ENCODE results near the gene EFHC2.

EFHC2 gene

DNA sequence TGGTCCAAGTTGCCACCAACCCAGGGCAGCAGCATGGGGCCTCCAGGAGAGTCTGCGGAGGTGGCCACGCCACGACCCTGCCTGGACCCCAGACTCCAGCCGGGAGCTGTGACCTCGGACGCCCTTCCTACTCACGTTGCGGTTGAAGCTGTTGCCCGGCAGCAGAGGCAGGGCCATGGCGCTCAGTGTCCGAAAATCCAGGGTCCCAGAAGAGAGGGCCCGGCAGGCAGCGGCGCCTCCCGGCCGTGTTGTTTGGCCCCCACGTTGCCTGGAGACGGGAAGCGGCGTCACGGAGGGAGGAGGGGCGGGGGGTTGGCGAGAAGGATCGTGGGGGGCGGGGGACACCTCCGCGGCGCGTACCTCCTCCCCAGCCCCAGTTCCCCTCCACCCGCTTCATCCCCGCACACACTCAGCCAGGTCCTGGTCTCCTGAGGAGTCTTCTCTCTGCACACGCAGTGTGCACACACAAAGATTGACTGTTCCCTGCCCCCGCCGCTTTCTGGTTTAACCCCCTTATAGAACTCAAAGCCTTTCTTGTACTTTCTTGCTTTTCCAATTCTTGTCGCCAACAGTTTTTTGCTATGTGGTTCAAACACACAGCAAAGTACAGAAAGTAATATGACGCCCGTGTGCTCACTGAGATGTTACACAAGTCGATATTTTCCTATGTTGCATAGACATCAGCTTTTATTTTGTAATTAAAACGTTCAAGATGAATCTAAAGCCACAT lies at the start of gene EFHC2:
TSS of gene EFHC2 (minus strand) at position 261 of the 730 bp plus-strand sequence. CDS start at position 177, 84 bp downstream.
- peak; percentile 39 for DNase-seq (ENCODE audit: low read depth)

DNA sequence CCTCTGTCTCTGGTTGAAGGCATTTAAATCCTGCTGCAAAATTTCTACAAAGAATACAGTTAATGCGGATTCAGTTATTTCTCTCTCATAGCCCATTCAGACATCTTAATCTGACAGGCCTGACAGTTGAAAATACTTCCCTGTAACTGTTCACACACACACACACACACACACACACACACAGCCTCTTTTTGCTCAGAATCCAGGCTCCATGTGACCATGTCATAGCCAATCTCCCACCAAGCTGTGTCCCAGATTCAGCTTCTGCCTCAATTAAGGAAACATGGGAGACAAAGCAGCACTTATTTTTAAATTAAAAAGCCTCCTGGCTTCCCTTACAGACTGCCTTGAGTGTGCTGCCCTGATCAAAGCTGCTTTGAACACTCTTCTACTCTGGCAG lies 49.3 kb upstream of the EFHC2 start:
- no peak for DNase-seq (ENCODE audit: low read depth)

- no peak for DNase-seq (ENCODE audit: low read depth)
Observed at GRCh38 chrX:44384688-44385338, 41.3 kb upstream of the EFHC2 start.

DNA sequence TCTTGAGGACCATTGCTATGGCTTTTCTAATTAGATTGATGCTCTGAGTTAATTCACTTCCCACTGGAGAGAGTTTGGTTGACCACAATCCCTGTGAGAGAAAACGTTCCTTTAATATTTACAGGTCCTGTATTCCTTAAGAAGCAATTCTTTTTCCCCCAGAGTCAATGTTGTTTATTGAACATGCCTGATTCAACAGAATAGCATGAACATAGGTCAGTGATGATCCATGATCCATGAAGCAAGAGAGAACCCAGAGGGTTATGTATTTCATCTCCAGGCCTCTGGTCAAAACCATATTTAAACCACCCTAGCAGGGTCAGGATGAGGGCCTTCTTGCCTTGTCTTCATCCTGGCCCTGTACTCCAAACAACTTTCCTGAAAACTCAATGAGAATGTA lies 39.4 kb upstream of the EFHC2 start:
- no peak for DNase-seq (ENCODE audit: low read depth)

DNA sequence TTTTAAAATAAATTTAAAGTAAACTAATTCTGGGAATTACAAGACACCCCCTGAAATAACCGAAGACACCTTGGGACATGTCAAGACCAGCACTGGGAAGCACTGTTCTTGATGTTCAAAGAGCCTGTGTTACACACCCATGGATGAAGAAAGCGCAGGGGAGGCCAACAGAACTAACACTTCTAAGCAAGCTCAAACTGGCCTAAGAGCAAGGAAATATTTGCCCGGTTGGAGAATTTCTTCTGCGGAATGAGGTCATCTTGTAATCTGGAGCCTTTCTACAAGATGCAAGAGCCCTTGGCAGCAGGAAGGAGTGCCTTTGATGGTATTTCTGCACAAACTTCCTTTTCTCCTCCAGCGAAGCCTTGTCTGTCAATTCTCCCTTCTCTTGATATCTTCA lies 9.3 kb upstream of the EFHC2 start:
- DNase-seq (ENCODE audit: low read depth) = no peak

DNA sequence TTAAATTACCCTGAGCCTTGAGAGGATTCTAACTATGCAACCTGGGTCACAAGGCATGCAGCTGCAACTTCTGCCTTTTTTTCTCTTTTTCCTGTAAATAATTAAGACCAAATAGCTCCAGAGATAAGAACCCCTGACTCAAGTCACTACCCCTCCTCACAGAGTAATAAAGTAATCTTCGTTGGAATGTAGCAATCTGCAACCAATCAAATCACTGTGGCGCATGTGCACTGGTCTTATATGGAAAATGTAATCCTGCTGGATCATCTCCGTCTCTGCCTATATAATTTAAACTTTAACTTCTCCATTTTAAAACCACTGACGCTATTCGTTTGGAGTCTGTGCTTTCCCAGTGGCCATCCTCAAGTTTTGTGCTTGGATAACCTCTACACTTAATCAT lies 6.1 kb upstream of the EFHC2 start:
- DNase-seq (ENCODE audit: low read depth) = no peak

- no peak for DNase-seq (ENCODE audit: low read depth)
Observed at GRCh38 chrX:44344687-44345086, 1.2 kb upstream of the EFHC2 start.

DNA sequence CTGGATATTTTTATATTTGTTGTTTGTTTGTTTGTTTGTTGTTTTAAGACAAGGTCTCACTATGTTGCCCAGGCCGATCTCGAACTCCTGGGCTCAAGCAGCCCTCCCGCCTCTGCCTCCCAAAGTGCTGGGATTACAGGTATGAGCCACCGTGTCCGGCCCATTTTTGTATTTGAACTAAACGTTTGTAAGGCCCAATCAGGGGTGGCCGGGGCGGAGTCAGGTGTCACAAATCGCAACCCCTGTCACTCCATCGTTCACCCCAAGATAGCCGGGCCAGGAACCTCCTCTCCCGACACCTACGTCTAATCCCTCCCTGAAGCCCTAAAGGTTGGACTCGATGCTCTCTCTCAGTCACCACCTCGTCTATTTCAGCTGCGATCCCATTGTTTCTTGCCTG lies 722 bp upstream of the EFHC2 start:
- DNase-seq (ENCODE audit: low read depth) = peak; percentile 46

- DNase-seq (ENCODE audit: low read depth) = no peak
Observed at GRCh38 chrX:44342866-44343265, 606 bp downstream of the EFHC2 start.

DNA sequence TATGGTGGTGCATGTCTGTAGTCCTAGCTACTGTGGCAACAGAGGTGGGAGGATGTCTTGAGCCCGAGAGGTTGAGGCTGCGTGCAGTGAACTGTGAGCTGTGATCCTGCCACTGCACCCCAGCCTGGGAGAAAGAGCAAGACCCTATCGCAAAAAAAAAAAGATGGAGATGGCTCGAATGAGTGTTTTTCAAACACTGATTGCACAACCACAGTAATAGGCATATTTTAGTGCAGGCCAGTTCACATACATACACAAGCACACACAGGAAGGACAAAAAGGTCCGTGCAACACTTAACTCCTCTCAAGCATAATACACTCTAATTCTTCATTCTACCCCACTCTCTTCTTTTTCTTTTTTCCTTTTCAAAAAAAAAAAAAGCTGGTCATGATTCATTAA lies 5.1 kb downstream of the EFHC2 start:
- DNase-seq (ENCODE audit: low read depth) = no peak

GRCh38 chrX:44332437-44332836 lies 11.0 kb downstream of the EFHC2 start:
- DNase-seq (ENCODE audit: low read depth) = no peak

DNA sequence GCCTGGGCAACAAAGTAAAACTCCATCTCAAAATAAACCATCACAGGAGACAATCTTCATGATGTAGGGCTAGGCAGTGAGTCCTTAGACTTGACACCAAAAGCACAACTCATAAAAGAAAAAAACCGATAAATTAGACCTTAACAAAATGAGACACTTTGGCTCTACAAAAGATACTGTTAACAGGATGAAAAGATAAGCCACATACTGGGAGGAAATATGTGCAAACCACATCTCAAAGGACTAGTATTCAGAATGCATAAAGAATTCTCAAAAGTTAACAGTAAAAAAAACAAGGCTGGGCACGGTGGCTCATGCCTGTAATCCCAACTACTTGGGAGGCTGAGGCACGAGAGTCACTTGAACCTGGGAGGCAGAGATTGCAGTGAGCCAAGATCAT lies 13.2 kb downstream of the EFHC2 start:
- DNase-seq (ENCODE audit: low read depth) = no peak

DNA sequence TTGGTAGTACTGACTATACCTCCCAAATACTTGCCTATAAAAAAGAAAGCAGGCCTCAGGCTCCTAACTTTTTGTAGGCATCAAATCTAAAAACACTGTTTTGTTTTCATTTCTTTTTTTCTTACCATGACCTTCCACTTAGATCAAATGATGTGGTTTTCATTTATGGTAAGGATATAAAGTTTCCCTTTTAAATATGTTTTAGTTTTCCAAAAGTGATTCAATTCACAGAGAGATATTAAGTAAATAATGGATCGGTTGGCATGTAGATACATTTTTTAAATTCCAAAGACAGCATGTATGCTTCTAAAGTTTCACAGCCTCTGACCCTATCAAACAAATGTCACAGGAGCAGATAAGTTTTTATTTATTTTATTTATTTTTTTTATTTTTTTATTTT lies 23.9 kb downstream of the EFHC2 start:
- DNase-seq (ENCODE audit: low read depth) = no peak

GRCh38 chrX:44317181-44317580 lies 26.3 kb downstream of the EFHC2 start:
- no peak for DNase-seq (ENCODE audit: low read depth)

DNA sequence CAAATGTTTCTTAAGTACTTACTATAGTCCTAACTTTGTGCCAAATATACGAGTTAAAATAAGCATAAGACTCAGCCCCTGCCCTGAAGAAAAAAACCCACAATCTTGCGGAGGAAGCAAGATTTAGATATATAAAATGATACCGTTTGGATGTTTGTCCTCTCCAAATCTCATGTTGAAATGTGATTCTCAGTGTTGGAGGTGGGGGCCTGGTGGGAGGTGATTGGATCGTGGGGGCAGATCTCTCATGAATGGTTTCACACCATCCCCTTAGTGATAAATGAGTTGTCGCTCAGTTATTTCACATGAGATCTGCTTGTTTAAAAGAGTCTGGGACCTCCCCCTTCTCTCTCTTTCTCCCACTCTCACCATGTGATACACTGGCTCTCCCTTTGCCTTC lies 28.7 kb downstream of the EFHC2 start:
- no peak for DNase-seq (ENCODE audit: low read depth)

- no peak for DNase-seq (ENCODE audit: low read depth)
Observed at GRCh38 chrX:44314259-44314734, 29.2 kb downstream of the EFHC2 start.

- no peak for DNase-seq (ENCODE audit: low read depth)
Observed at GRCh38 chrX:44312421-44312820, 31.1 kb downstream of the EFHC2 start.

GRCh38 chrX:44310227-44310626 lies 33.2 kb downstream of the EFHC2 start:
- DNase-seq (ENCODE audit: low read depth) = no peak

DNA sequence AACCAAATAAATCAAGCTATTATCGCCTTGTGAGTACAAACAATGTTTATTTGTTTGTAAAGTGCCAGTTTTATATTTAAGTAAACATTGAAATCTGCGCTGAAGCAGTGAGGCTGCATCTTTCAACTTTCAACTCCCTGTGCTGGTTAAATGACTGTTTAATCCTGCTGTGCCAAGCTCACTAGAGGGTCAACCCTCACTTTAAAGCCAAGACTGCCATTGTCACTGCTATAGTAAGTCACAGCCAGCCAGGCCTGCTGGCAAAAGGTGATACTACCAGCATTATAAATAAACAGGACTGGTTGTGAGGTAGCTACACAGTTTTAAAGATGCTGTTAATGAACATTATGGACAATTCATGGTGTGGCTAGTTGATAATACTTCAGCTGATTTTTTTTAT lies 34.6 kb downstream of the EFHC2 start:
- DNase-seq (ENCODE audit: low read depth) = no peak

DNA sequence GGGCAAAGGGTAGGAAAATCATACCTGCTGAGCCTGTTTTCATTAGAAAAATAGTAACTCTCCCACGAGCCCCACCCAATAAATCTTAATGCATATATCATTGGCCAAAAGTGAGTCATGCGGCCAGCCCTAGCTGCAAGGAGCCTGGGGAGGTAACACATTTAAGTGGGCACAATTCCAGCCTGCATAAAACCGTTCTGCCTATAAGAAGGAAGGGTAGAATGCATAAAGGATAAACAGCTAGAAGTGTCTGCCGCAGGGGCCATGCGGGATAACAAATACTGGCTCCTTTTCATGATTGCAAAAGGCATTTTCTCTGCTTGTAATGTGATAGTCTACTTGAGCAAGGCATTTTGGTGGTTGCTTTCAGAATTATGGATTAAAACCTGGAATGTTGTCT lies 37.1 kb downstream of the EFHC2 start:
- DNase-seq (ENCODE audit: low read depth) = no peak

GRCh38 chrX:44305921-44306320 lies 37.6 kb downstream of the EFHC2 start:
- no peak for DNase-seq (ENCODE audit: low read depth)

DNA sequence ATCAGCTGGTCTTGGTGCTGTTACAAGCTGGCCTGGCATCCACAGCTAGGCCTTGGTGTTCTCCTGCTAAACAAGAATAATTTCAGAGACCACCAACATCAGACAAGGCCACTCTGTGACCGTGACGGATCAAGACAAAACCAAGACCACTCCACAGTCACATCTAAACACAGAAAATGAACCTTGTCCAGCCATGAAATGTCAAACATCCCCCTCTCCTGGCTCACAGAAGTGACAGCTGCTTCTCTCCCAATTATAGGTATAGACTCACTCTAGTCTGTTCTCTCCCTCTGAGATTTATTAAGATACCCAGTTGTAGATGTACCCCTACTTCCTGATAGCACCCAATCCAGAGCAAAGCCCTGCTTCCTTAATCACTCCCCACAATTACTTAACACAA lies 40.4 kb downstream of the EFHC2 start:
- DNase-seq (ENCODE audit: low read depth) = no peak

- no peak for DNase-seq (ENCODE audit: low read depth)
Observed at GRCh38 chrX:44299177-44299576, 44.3 kb downstream of the EFHC2 start.

All from activated T-helper 9 cell treated with anti-CD3 and anti-CD28 coated beads, Interleukin-2, amount 50 U/mL, for 16 hours (primary cell).